Tibial nerve (tissue), 4 donors: ENCODE measurements around the gene STK17B. TPM values are rescaled to one million over a fixed set of nuclear protein-coding genes. Genes with fewer than 3 reads are reported as not detected.

Source experiments
- DNase-seq, 2 donors: peaks; one replicate each; pipeline ENCODE4 v3.0.0-alpha.2; 2019; ENCODE audit warnings: low spot score in 2 of 2
- H3K27ac ChIP-seq, 4 donors: fragments of 200-600 bp; sonication (generic) in 3 of 4; one replicate each; pipeline ENCODE4 v1.5.1; 2017 to 2019; ENCODE audit warnings: mild to moderate bottlenecking in 1 of 4
- H3K27me3 ChIP-seq, 2 donors: fragments of 200-600 bp; sonication (generic) in 1 of 2; one replicate each; pipeline versions ENCODE4 v1.5.1 to v1.6.0; 2017 to 2019
- H3K36me3 ChIP-seq, 3 donors: fragments of 200-600 bp; sonication (generic); one replicate each; pipeline ENCODE4 v1.5.1; 2018 to 2019
- H3K4me1 ChIP-seq, 4 donors: fragments of 200-600 bp; sonication (generic) in 3 of 4; one replicate each; pipeline ENCODE4 v1.5.1; 2017 to 2019
- H3K4me3 ChIP-seq, 4 donors: fragments of 200-600 bp; sonication (generic) in 3 of 4; one replicate each; pipeline ENCODE4 v1.5.1; 2017 to 2019; ENCODE audit warnings: mild to moderate bottlenecking in 1 of 4, moderate library complexity in 1 of 4
- H3K9me3 ChIP-seq, 4 donors: fragments of 200-600 bp; sonication (generic) in 3 of 4; one replicate each; pipeline ENCODE4 v1.5.1; 2017 to 2019
- EP300 ChIP-seq, 2 donors: sonication (generic); formaldehyde crosslinking; IDR thresholded peaks; one replicate each; pipeline ENCODE4 v1.6.1; 2017; ENCODE audit warnings: antibody characterized with exemption in 2 of 2, mild to moderate bottlenecking in 1 of 2
- POLR2A ChIP-seq, 2 donors: fragments of 450-650 bp; IDR thresholded peaks; one replicate each; pipeline ENCODE4 v1.6.1; 2017; ENCODE audit warnings: antibody characterized with exemption in 2 of 2, mild to moderate bottlenecking in 2 of 2, moderate library complexity in 2 of 2
- WGBS, 2 donors: methylation state at CpG; one replicate each; pipeline ENCODE4 v1.1.5; 2018; 5-methylcytosine and 5-hydroxymethylcytosine counted together
- total RNA-seq, 4 donors: library from RNA; depleted of rRNA; stranded (reverse); fragments of >200 nt; gene quantifications; one replicate each; pipeline ENCODE4 v1.1.0, GENCODE V29; 2016
- TF ChIP-seq, protein P1 (sequence below), 5 experiments: fragments of 200-600 bp in 3 of 5; fragments of 450-650 bp in 2 of 5; sonication (generic) in 3 of 5; IDR thresholded peaks; one replicate each; pipeline ENCODE4 v1.5.1; 2016 to 2019; ENCODE audit warnings: antibody characterized with exemption in 5 of 5, mild to moderate bottlenecking in 3 of 5, moderate library complexity in 2 of 5

STK17B gene
- total RNA-seq, 4 donors from 2014 or later = 35.1 to 73.9 (median 45.4) TPM

DNA sequence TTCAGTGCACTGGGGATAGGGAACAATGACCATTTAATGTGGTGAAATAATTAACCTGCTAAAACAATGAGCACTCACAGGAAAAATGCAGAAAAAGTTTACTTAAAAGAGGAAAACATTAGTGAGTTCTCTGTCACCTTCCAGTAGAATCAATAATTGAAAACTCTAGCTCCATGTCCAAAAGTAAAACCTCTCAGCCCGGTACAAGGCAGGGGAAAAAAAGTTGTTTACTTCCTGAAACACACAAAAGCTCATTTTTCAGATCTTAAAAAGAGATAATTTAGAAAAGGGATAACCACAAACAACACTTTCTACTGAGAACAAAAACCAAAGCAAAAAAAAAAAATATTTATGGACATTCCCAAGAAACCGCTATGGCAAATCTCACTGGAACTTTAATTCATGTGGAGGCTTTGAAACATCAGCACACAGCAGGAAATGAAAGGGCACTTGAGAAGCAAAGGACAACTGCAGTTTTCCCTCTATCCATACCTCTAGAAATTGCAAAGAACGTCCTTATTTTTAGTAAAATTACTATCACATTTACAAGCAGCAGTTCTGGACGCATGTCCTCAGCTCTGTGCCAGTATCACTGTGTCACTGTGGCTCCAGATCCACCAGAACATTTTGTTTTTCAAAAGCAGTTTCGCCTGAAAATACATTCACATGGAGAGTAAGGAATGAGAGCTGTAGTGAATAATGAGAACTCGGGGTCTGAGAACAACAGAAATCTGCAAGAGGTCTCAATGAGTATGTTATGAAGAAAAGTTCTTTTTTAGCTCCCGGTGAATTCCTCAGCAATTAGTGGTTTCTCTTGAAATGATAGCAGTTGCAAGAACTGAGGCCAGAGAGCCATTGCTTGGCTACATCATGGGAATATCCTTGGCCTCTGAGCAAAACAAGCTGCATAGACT lies 58.1 kb downstream of the STK17B start:
- Histone ChIP-seq H3K36me3 (no peaks in the 10 kb centered on the region), H3K4me3 (peak overlapping the region in 1 of 4 donors; percentile 13), H3K9me3 (no peaks in the 10 kb centered on the region), H3K27ac (peak overlapping the region in 3 of 4 donors; percentile 43 to 78 (median 74)), H3K27me3 (no peaks in the 10 kb centered on the region), H3K4me1 (peaks cover 0 to 25% (median 8%) of the 10 kb centered on the region in 4 donors)
- 16% methylated on average over 7 of the region's 7 CpGs for WGBS, 2 donors
- peak in 1 of 2 donors; percentile 30 for DNase-seq
- peak; percentile 17 to 58 for TF ChIP-seq EP300 (IDR thresholded peaks at IDR 0.05)
- TF ChIP-seq POLR2A (IDR thresholded peaks at IDR 0.05) = no peak

DNA sequence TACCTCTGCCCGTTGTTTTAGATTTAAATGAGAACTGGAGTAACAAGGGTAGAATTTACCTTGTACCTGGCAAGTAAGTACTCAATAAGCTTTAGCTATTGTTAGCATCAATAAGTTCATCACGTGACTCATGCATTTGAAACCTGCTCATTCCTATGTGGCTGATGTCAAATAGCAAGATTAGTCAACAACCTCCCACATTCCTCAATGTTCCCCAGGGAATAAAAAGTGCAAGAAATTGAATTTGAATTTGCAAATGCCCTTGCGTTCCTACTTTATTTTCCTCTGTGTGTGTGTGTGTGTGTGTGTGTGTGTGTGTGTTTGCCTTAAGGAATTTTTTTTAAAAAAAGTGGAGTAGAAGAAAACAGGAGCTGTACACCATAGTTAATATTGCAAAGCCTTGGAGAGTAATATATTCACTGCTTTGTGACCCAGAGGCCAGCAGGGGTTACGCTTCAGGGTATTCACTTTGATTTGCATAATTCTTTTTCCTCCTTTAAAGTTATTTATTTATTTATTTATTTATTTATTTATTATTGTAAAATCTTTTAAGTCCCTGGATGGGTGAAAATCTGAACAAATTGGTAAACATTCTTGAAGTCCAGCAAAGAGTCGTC lies 58.9 kb downstream of the STK17B start:
- Histone ChIP-seq H3K9me3 (no peaks in the 10 kb centered on the region), H3K27ac (peak overlapping the region in 2 of 4 donors; percentile 74 to 78), H3K27me3 (no peaks in the 10 kb centered on the region), H3K4me1 (peaks cover 0 to 25% (median 8%) of the 10 kb centered on the region in 4 donors), H3K4me3 (no peak overlapping the region), H3K36me3 (no peaks in the 10 kb centered on the region)
- no peak for DNase-seq
- TF ChIP-seq POLR2A (IDR thresholded peaks at IDR 0.05) = no peak
- 46 to 60% methylated on average over 5 of the region's 5 CpGs for WGBS, 2 donors

DNA sequence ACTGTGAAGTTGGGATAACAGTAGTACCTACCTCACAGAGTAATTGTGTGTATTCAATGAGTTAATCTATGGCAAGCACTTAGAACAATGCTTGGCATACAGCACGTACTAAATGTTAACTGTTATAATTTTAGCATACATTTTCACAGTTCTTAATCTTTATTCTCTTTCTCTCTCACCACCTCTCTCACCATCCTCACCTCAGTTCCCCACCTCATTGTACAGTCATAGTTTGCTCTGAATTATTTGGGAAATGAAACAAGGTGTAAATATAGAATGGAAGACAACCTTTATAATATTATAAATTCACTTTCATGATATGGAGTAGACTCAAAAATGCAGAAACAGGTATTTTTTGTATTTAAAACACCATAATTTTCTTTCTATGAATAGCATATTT lies 62.8 kb downstream of the STK17B start:
- no peak for DNase-seq
- no peak overlapping the region for H3K4me3 ChIP-seq
- TF ChIP-seq EP300 (IDR thresholded peaks at IDR 0.05) = no peak
- no peak for TF ChIP-seq POLR2A (IDR thresholded peaks at IDR 0.05)
- TF ChIP-seq, protein P1, sequence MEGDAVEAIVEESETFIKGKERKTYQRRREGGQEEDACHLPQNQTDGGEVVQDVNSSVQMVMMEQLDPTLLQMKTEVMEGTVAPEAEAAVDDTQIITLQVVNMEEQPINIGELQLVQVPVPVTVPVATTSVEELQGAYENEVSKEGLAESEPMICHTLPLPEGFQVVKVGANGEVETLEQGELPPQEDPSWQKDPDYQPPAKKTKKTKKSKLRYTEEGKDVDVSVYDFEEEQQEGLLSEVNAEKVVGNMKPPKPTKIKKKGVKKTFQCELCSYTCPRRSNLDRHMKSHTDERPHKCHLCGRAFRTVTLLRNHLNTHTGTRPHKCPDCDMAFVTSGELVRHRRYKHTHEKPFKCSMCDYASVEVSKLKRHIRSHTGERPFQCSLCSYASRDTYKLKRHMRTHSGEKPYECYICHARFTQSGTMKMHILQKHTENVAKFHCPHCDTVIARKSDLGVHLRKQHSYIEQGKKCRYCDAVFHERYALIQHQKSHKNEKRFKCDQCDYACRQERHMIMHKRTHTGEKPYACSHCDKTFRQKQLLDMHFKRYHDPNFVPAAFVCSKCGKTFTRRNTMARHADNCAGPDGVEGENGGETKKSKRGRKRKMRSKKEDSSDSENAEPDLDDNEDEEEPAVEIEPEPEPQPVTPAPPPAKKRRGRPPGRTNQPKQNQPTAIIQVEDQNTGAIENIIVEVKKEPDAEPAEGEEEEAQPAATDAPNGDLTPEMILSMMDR (IDR thresholded peaks at IDR 0.05) = no peak
- no peaks in the 10 kb centered on the region for H3K36me3 ChIP-seq
- H3K27ac ChIP-seq = no peak overlapping the region
- peaks cover 0 to 15% (median 5%) of the 10 kb centered on the region in 4 donors for H3K4me1 ChIP-seq
- WGBS, 2 donors = 62 to 72% methylated on average over 1 of the region's 1 CpG
- no peaks in the 10 kb centered on the region for H3K27me3 ChIP-seq
- no peaks in the 10 kb centered on the region for H3K9me3 ChIP-seq

DNA sequence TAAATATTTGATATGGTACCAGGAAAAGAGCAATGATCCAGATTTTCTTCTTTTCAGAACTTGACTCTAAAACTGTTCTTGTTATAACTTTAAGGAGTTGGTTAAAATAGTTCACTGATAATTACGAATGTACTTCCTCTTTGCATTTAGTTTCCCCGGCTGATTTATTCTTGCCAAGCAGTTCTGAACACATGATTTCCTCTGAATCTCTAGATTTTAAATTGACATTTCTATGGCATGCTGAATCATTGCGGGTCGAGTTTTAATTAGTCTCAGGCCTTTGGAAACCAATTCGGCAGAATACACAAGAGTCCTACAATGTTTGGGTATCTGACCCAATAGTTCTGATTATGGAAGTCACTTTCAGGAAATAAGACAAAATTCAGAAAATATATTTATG lies 65.4 kb downstream of the STK17B start:
- TF ChIP-seq POLR2A (IDR thresholded peaks at IDR 0.05) (no peak), EP300 (IDR thresholded peaks at IDR 0.05) (no peak)
- TF ChIP-seq, protein P1 (IDR thresholded peaks at IDR 0.05) = no peak
- no peaks in the 10 kb centered on the region for H3K9me3 ChIP-seq
- no peak overlapping the region for H3K27ac ChIP-seq
- peaks cover 0 to 3% (median 0%) of the 10 kb centered on the region in 4 donors for H3K4me1 ChIP-seq
- no peaks in the 10 kb centered on the region for H3K36me3 ChIP-seq
- H3K4me3 ChIP-seq = no peak overlapping the region
- WGBS, 2 donors = 44 to 53% methylated on average over 5 of the region's 5 CpGs
- H3K27me3 ChIP-seq = no peaks in the 10 kb centered on the region
- DNase-seq = no peak

DNA sequence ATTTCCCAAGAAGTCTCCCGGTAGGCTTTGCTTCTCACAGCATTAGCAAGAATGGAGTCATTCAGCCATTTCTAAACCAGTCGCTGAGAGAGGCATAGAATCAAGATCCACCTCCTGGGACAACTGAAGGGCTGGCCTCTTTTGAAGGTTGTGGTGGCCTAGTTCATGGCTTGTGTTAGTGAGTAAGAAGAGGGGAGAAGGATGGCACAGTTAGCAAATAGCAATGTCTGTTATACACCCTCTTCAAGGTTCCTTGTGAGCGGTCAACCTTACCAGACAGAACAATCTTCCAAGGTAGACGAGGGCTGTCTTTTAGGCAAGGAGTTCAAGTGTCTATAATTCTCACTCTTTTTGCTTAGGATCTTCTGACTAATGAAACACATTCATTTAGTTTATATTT lies 67.3 kb downstream of the STK17B start:
- no peak for TF ChIP-seq POLR2A (IDR thresholded peaks at IDR 0.05)
- TF ChIP-seq, protein P1 (IDR thresholded peaks at IDR 0.05) = no peak
- TF ChIP-seq EP300 (IDR thresholded peaks at IDR 0.05) = no peak
- no peaks in the 10 kb centered on the region for H3K27me3 ChIP-seq
- H3K4me3 ChIP-seq = no peak overlapping the region
- H3K27ac ChIP-seq = no peak overlapping the region
- WGBS, 2 donors = 83 to 95% methylated on average over 4 of the region's 4 CpGs
- DNase-seq = no peak
- H3K4me1 ChIP-seq = peaks cover 0 to 7% (median 0%) of the 10 kb centered on the region in 4 donors
- no peaks in the 10 kb centered on the region for H3K9me3 ChIP-seq
- no peaks in the 10 kb centered on the region for H3K36me3 ChIP-seq

DNA sequence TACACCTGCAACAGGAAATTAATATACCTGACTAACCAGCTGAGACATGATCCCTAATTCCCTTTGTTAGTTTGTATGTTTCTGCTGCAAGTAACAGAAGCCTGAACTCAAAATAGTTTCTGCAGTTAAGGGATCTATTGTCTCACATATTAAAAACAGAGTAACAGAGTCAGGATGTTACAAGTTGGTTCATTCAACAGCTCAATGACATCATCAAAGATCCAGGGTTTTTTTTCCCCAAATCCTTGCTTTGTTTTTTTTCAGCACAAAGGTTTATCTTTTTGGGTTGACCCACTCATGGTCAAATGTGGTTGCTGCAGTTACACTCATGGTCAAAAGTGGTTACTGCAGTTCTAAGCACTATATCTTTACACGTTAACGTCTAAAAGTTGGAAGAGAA lies 67.8 kb downstream of the STK17B start:
- no peaks in the 10 kb centered on the region for H3K36me3 ChIP-seq
- no peaks in the 10 kb centered on the region for H3K9me3 ChIP-seq
- 99 to 100% methylated on average over 2 of the region's 2 CpGs for WGBS, 2 donors
- H3K4me3 ChIP-seq = no peak overlapping the region
- no peak for DNase-seq
- no peak overlapping the region for H3K27ac ChIP-seq
- H3K27me3 ChIP-seq = no peaks in the 10 kb centered on the region
- peaks cover 0 to 7% (median 0%) of the 10 kb centered on the region in 4 donors for H3K4me1 ChIP-seq
- no peak for TF ChIP-seq POLR2A (IDR thresholded peaks at IDR 0.05)
- no peak for TF ChIP-seq EP300 (IDR thresholded peaks at IDR 0.05)
- TF ChIP-seq, protein P1 (IDR thresholded peaks at IDR 0.05) = no peak
